ENCODE measurements around the gene KIF22.

KIF22 gene

GRCh38 chr16:29804455-29805231 is 14.1 kb downstream of the KIF22 start:
- peaks cover 17% of the 10 kb centered on the region for H3K36me3 ChIP-seq (ENCODE audit: low read length)
- peak overlapping the region; percentile 87 for H3K4me2 ChIP-seq (ENCODE audit: low read depth, low read length, poor library complexity, severe bottlenecking)
- H3K27ac ChIP-seq (ENCODE audit: low read depth, low read length) = peak overlapping the region; percentile 93
- H3K9me2 ChIP-seq (replicated peaks; ENCODE audit: insufficient read depth, low read length) = no peaks in the 10 kb centered on the region
- peak overlapping the region; percentile 88 for H3K9ac ChIP-seq (ENCODE audit: low read length)
- H3K4me3 ChIP-seq (ENCODE audit: insufficient read depth, low read length, poor library complexity, severe bottlenecking) = peak overlapping the region; percentile 64
- peaks cover 12% of the 10 kb centered on the region; the same call in 1 of the 2 replicates for H3K79me2 ChIP-seq (ENCODE audit: insufficient read depth, low read length)
- no peaks in the 10 kb centered on the region for H3K9me3 ChIP-seq (ENCODE audit: insufficient read depth, low read length)
- peaks cover 41% of the 10 kb centered on the region for H3F3A ChIP-seq (ENCODE audit: insufficient read depth)
- peaks cover 8% of the 10 kb centered on the region for H4K20me1 ChIP-seq (ENCODE audit: low read depth, low read length)
- no peak overlapping the region for H2AFZ ChIP-seq (ENCODE audit: low read depth, low read length, severe bottlenecking)
- TF ChIP-seq EZH2phosphoT487 (conservative IDR thresholded peaks at IDR 0.05; ENCODE audit: low read length) = no peak
- TF ChIP-seq, protein P1, sequence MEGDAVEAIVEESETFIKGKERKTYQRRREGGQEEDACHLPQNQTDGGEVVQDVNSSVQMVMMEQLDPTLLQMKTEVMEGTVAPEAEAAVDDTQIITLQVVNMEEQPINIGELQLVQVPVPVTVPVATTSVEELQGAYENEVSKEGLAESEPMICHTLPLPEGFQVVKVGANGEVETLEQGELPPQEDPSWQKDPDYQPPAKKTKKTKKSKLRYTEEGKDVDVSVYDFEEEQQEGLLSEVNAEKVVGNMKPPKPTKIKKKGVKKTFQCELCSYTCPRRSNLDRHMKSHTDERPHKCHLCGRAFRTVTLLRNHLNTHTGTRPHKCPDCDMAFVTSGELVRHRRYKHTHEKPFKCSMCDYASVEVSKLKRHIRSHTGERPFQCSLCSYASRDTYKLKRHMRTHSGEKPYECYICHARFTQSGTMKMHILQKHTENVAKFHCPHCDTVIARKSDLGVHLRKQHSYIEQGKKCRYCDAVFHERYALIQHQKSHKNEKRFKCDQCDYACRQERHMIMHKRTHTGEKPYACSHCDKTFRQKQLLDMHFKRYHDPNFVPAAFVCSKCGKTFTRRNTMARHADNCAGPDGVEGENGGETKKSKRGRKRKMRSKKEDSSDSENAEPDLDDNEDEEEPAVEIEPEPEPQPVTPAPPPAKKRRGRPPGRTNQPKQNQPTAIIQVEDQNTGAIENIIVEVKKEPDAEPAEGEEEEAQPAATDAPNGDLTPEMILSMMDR (IDR thresholded peaks at IDR 0.05; ENCODE audit: insufficient read depth, low read length, poor library complexity, severe bottlenecking) = no peak
- no peaks in the 10 kb centered on the region for H3K27me3 ChIP-seq (ENCODE audit: low read length)

DNA sequence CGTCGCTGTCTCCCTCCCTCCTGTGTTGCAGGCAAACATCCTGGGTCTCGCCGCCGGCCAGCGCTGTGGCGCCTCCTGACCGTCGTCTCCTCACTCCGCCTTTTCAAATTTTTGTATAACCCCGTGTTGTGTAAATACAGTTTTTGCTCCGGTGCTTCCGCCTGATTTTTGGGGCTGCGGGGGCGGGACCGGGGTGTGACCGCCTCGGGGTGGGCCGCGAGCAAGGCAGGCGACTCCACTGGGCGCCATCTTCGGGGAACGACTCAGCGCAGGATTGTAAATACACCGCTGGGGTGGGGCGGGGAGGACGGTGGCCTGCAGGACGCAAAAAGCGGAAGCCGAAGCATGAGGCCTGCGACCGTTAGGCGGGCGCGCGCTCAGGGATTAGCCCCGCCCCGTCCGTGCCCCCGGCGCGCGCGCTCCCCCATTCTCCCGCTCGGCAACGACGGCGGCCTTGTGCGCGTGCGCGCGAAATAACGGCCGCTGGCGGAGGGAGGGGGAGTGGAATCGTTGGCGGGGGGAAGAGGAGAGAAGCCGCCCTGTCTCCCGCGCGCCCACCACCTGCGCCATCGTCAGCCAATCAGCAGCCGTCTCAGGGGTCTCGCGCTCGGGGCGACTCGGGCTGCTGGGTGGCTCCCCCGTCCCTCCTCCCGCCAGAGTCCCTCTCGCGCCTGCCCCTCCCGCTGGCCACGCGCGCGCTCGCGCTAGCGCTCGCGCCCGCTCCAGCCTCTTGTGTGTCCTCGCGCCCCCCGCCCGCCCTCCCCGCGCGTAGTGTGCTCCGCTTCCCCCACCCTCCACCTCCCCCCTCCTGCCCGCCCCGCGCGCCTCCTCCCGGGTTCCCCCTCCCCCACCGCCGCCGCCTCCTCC is 14.9 kb downstream of the KIF22 start:
- H3K9me2 ChIP-seq (replicated peaks; ENCODE audit: insufficient read depth, low read length) = no peaks in the 10 kb centered on the region
- H3F3A ChIP-seq (ENCODE audit: insufficient read depth) = peaks cover 43% of the 10 kb centered on the region
- peaks cover 8% of the 10 kb centered on the region for H4K20me1 ChIP-seq (ENCODE audit: low read depth, low read length)
- H3K36me3 ChIP-seq (ENCODE audit: low read length) = peaks cover 17% of the 10 kb centered on the region
- no peaks in the 10 kb centered on the region for H3K27me3 ChIP-seq (ENCODE audit: low read length)
- peaks cover 12% of the 10 kb centered on the region; the same call in 1 of the 2 replicates for H3K79me2 ChIP-seq (ENCODE audit: insufficient read depth, low read length)
- H3K9ac ChIP-seq (ENCODE audit: low read length) = peak overlapping the region; percentile 88
- no peaks in the 10 kb centered on the region for H3K9me3 ChIP-seq (ENCODE audit: insufficient read depth, low read length)
- no peak overlapping the region for H2AFZ ChIP-seq (ENCODE audit: low read depth, low read length, severe bottlenecking)
- H3K4me3 ChIP-seq (ENCODE audit: insufficient read depth, low read length, poor library complexity, severe bottlenecking) = peak overlapping the region; percentile 64
- H3K4me2 ChIP-seq (ENCODE audit: low read depth, low read length, poor library complexity, severe bottlenecking) = peak overlapping the region; percentile 87
- peak overlapping the region; percentile 93 for H3K27ac ChIP-seq (ENCODE audit: low read depth, low read length)
- no peak for TF ChIP-seq EZH2phosphoT487 (conservative IDR thresholded peaks at IDR 0.05; ENCODE audit: low read length)
- TF ChIP-seq, protein P1 (IDR thresholded peaks at IDR 0.05; ENCODE audit: insufficient read depth, low read length, poor library complexity, severe bottlenecking) = no peak

DNA sequence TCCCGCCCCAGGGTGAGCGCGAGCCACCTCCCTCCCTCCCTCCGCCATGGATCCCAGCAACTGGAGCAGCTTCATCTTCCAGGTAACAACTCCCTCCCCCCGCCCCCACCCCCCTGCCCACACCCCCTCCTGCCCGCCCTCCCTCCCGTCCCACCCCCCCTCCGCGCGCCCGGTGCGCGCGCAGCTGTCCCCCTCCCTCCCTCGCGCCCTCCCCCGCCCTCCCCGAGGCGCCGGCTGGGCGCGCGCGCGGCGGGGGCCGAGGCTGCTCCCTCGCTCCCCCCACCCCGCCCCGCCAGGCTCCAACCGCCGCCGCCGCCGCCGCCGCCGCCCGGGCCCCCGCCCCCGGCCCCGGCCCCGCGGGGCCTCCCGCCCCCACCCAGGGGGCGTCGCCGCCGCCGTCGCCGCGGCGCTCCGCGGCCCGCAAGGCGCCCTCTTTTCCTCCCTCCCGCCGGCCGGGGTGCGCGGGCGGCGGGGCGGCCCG is 15.6 kb downstream of the KIF22 start, which contains the start of gene MAZ:
Gene MAZ, plus strand, starts transcription at position 431 of the 481 bp plus-strand sequence. CDS start 173 bp downstream, outside the sequence.
- H3K36me3 ChIP-seq (ENCODE audit: low read length) = peaks cover 17% of the 10 kb centered on the region
- H3F3A ChIP-seq (ENCODE audit: insufficient read depth) = peaks cover 48% of the 10 kb centered on the region
- H3K9me2 ChIP-seq (replicated peaks; ENCODE audit: insufficient read depth, low read length) = no peaks in the 10 kb centered on the region
- H3K4me2 ChIP-seq (ENCODE audit: low read depth, low read length, poor library complexity, severe bottlenecking) = peak within 1 kb of the TSS; percentile 87
- no peak within 1 kb of the TSS for H2AFZ ChIP-seq (ENCODE audit: low read depth, low read length, severe bottlenecking)
- peak within 1 kb of the TSS; percentile 88 for H3K9ac ChIP-seq (ENCODE audit: low read length)
- H3K27me3 ChIP-seq (ENCODE audit: low read length) = no peaks in the 10 kb centered on the region
- no peaks in the 10 kb centered on the region for H3K9me3 ChIP-seq (ENCODE audit: insufficient read depth, low read length)
- H3K27ac ChIP-seq (ENCODE audit: low read depth, low read length) = peak within 1 kb of the TSS; percentile 93
- peaks cover 8% of the 10 kb centered on the region for H4K20me1 ChIP-seq (ENCODE audit: low read depth, low read length)
- peak within 1 kb of the TSS; percentile 62 for H3K4me3 ChIP-seq (ENCODE audit: insufficient read depth, low read length, poor library complexity, severe bottlenecking)
- TF ChIP-seq, protein P1 (IDR thresholded peaks at IDR 0.05; ENCODE audit: insufficient read depth, low read length, poor library complexity, severe bottlenecking) = no peak
- no peak for TF ChIP-seq EZH2phosphoT487 (conservative IDR thresholded peaks at IDR 0.05; ENCODE audit: low read length)
- H3K79me2 ChIP-seq (ENCODE audit: insufficient read depth, low read length) = peaks cover 12% of the 10 kb centered on the region; the same call in 1 of the 2 replicates

Measured in SU-DHL-6 (cell line).